NCI-H1092 treated with DMSO at 0.1 percent for 48 hours (cell line): ENCODE measurements around the gene U2AF2.

Experiments
- DNase-seq: peaks from one replicate; lab custom pipeline; 2025; lab: John Stamatoyannopoulos, UW

U2AF2 gene

DNA sequence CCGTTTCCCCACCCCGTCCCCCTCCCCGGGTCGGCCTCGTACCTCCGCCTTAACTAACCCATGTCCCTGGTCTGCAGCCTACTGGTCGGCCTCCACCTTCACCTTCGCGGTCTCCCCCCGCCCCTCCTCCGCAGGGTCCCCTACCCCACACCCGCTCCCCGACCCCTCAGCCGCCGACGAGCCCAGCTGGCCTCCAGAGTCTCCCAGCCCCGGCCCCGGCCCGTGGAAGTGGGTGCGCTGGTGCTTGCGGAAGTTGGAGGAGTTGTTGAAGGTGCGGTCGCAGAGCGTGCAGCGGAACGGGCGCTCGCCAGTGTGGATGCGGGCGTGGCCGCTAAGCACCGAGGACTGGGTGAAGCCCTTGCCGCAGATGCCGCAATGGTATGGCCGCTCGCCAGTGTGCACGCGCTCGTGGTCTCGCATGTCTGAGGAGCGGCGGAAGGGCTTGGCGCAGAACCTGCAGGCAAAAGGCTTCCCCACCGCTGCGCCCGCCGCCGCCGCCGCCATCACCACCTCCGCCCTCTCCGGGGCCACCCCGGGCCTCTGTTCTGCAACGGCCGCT, 33.1 kb upstream of the U2AF2 start:
- DNase-seq: no peak

DNA sequence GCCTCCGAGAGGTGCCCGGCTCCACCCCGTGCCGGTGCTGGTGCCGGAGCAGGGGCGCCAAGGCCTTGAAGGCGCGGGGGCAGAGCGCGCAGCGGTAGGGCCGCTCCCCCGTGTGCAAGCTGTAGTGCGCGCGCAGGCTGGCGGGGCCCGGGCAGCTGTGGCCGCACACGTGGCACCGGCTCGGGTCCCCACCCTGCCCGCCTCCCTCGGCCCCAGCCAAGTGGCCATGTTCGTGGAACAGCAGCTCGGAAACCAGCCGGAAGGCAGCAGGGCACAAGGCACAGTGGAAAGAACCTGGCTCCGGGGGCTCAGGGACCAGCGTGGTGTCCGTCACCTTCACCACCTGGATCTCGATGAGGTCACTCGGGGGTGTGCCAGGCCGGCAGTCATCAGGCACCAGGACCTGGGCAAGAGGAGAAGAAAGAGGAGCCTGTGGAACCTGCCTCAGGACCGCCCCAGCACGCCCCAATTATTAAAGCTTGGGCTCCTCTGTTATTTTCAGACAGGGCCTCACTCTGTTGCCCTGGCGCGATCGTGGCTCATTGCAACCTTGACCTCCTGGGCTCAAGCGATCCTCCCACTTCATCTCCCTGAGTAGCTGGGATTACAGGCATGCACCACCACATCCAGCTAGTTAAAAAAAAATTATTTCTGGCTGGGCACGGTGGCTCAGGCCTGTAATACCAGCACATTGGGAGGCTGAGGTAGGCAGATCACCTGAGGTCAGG, 32.4 kb upstream of the U2AF2 start:
- no peak for DNase-seq

DNA sequence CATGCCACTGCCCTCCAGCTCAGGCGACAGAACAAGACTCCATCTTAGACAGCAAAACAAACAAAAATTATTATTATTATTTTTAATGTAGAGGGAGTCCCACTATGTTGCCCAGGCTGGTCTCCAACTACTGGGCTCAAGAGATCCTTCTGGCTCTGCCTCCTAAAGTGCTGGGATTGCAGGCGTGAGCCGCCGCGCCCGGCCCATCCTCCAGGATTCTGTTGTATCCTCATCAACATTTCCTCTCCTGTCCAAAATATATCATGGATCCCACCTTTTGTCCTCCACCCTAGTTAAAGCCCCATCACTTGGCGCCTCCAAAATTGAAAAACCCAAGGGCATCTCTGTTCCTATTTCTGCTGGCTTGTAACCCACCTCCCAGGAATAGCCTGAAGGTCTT, 31.7 kb upstream of the U2AF2 start:
- DNase-seq: no peak

DNA sequence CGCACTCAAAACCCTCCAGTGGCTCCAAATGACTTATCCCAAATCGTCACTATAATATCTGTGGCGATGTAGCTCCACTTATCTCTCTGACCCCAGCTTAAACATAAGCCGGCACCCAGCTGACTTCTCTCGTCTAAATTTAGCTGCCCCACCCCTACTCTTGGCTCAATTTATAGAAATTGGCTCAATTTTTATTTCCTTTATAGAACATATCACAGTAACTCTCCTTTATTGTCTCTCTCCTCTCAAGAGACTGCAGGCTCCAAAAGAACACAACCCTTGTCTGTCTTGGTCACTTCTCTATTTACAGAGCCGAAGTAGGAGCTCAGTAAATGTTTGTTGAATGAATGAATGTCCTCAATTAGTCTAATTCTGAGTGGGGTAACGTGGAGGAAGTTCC, 31.3 kb upstream of the U2AF2 start:
- DNase-seq: no peak

DNA sequence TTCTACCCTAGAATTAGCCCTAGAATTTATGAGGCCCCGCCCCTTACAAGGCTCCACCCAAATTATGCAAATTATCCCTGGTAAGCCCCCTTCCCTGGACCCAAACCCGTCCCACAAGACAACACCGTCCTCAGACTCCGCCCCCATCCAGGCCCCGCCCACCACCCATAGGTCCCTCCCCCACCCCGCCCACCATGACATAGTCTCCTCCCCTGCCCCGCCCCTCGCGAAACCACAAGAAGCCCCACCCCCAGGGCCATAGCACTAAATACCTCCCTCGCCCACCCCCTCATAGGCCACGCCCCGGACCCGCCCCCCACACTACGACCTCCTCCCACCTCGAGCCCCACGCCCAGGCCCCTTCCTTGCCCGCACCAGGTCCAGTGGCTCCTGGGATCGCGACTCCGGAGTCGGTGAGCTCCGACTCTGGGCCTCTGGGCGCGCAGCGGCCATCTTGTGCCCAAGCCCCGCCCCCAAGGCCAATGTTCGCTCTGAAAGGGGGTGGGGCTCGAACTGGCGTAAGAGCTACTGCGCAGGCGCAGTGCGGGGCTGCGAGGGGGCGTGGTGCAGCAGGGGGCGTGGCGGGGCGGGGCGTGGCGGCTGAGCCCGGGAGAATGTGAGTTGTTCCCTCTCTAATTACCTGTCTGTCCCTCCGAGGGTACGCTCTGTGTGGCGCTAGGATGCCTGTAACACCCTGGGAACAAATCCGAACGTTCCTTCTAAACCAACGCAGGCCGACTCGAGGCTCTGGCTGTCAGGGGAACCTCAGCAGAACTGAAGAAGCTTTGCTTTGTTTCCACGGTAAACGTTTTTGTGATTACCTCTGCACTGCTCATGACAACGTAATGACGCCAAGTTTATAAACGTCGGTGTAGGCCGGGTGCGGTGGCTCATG, 30.5 kb upstream of the U2AF2 start, which contains the start of gene ZNF784:
TSS of gene ZNF784 (minus strand) at position 458 of the 895 bp plus-strand sequence. CDS start at position 453, 5 bp downstream.
- DNase-seq: peak; percentile 89

DNA sequence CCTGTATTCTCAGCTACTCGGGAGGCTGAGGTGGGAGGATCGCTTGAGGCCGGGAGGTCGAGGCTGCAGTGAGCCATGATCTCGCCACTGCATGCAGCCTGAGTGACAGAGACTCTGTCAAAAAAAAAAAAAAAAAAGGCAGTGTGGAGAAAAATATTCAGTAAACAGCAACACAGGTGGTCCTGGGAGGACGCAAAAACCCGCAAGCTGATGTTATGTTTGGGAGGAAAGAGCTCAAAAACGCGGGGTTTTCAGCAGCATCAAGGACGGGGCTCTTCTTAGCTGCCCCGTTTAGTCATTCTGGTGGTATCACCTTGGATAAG, 29.9 kb upstream of the U2AF2 start:
- no peak for DNase-seq

DNA sequence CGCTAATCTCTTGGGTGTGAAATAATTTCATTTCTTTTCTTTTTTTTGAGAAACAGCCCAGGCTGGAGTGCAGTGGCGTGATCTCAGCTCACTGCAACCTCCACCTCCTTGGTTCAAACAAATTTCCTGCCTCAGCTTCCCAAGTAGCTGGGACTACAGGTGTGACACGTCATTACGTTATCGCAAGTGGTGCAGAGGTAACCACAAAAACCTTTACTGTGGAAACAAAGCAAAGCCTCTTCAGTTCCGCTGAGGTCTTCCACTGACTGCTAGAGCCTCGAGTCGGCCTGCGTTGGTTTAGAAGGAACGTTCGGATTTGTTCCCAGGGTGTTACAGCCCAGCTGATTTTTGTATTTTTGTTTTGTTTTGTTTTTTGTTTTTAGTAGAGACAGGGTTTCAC, 28.5 kb upstream of the U2AF2 start:
- no peak for DNase-seq

DNA sequence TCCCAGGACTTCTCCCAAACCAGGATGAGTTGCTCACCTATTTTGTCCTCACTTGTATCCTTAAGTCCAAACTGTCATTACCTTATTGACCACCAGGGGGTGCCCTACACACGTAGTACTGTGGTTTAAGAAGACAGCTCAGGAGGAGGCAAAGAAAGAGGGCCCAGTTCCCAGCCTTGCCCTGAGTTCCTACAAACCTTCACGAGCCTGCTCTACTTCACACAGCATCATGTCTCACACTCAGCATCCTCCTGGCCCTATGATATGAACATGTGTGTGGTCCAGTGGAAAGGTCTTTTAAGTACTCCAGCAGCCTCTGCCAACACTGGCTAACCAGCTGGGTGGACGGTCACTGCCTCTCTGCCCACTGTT, 22.4 kb upstream of the U2AF2 start:
- DNase-seq: peak; percentile 81

DNA sequence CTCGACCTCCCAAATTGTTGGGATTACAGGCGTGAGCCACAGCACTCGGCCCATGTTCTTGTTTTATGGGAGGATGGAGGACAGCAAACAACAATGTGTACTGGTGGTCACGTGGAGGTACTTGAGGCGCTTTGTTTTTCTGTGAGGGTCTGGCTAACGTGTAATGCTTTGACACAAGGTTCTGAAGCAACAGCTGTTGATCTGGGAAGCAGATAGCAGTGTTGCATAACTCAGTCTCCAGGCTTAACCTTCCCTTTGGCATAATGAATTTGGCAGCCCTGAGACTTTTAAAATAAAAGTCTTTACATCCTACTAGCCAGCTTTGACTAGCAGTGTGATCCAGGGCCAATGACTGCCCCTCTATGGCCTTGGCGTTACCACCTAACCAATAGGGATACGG, 21.0 kb upstream of the U2AF2 start:
- DNase-seq: no peak

DNA sequence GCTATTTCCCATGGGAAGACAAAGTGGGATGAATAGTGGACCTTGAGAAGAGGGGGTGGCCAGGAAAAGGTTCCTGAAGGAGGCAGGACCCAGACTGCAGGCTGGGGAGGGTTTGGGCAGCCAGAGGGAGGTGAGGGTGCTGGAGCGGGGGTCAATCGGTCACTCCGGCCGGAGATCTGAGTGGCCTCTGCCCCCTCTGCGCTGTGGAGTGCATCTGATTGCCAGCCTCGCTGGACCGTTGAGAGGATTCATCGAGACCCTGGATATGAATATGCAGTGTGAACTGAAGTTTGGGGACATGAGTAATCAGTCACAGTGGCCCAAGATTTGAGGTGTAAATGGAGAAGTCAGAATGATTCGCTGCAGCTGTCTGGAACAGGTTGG, 19.5 kb upstream of the U2AF2 start:
- DNase-seq: no peak

DNA sequence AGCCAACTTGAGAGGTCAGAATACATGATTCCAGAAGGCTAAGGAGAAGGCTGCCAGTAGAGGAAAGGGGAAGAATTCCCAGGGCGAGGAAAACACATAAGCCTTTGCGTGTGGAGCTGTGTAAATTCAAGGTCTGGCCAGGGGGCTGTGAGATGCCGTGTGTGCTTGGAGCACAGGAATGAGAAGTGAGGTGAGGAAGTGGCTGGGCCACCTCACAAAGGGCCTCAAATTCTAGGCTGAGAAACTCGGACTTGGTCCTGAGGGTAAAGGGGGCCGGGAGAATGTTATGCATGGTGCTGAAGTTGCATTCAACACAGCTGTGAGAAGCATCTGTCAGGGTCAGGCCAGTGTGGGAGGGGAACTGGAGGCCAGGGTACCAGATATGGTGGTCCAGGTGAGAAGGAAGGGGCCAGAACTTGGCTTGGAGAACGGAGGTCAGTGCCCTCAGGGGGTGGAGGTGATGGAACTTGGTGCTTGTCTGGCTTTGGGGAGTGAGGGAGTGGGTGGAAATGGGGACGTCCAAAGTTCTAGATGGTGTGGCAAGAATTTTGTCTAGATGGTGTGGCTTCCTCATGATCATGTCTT, 18.9 kb upstream of the U2AF2 start:
- DNase-seq: no peak

DNA sequence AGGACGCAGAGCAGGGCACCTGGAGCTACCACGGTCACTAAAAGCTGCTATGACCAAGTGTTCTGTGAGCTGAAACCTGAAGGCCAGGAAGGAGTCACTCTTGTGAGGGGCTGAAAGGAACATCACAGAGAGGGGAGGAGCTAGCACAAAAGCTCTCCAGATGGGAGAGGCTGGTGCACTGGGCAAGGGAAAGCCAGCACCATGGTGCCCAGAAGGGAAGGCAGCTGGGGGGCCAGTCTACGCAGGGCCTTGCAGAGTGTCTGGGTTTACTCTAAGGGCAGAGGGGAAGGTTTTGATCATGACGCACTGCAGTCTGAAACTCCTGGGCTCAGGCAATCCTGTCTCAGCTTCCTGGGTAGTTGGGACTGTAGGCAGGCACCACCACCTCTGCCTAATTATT, 18.1 kb upstream of the U2AF2 start:
- no peak for DNase-seq

DNA sequence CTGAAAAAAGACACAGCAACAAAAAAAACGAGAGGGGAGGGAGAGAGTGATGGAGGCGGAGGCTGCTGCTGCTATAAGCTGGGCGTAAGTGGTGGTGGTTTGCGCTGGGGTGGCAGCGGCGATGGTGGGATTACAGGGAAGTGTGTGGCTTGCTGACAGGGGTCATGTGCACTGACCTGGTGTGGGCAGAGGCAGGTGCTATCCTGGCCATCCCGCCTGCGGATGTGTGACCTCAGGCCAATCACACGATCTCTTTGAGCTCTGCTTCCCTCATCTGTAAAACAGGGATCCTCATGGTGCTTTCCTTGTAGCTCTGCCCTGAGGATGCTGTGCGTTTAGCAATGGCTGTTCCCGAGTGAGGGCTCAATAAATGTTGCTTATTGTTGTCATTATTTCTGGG, 17.3 kb upstream of the U2AF2 start:
- DNase-seq: no peak

DNA sequence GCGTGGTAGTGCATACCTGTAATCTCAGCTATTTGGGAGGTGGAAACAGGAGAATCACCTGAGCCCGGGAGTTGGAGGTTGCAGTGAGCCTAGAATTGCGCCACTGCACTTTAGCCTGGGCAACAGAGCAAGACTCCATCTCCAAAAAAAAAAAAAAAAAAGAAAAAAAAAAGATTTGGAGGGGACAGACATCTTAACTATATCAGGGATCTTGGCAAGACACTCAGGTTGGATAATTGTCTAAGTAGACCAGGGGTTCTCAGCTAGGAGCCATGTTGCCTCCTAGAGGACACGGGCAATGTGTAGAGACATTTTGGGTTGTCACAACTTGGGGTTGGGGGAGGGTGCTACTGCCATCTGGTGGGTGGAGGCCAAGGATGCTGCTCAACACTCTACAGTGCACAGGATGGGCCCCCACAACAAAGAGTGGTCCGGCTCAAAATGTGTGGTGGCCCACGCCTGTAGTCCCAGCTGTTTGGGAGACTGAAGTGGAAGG, 15.9 kb upstream of the U2AF2 start:
- DNase-seq: no peak

DNA sequence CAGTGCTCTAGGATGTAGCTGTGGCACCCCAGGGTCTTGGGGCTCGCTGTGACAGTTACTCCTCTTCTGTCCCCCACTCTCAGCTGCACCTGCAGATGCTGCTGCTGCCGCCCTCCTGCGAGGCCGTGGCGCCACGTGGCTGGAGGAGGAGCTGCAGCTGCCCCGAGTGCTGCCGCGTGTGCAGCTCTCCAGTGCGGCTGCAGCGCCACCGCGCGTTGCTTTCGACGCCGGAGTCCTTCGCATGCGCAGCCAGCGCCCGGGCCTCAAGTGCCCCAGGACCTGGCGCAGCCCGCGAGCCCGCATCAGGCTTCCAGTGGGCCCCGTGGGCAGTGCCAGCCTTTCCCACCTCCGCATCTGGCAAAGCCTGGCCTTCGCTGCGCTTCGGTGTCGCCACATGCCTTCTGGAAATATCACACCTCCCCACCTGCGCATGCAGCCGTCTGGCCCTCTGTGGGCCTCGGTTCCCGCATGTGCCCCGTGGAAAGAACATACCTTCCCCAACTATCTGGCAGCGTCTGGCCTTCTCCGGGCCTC, 14.7 kb upstream of the U2AF2 start:
- peak; percentile 42 for DNase-seq

DNA sequence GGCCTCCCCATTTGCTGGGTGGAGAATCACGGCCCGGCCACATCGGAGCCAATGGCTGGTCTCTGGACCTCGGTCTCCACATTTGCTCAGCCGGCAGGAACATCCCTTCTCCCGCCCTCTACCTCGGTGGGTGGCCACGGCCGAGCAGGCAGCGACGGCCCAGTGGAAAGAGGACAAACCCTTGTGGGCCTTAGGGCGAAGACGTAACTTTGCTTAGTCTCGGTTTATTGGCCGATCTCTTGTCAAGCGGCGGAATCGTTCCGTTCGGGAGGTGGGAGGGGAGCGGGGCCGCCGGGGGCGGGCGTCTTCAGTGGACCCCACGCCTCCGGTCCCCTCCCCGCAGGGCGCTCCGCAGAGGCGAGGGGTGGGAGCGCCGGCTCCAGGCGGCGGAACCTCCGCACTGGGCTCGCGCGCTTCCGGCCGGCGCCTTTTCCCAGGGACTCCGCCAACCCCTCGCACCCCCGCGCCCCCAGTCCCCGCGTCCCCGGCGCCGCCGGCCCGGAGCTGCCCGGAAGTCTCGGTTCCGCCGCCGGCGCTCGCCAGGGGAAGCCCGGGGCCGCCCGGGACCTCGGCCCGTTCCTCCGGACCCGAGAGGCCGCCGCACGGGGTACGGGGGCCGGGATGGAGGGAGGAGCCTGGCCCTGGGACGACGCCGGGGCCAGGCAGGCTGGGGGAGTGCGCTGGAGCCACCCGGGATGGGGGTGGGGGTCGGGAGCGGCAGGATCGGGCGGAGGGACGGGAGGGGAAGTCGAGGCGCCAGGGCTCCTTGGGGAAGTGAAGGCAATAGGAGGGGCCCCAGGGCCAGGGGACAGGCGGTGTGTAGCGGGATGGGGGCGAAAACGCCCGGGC, 14.0 kb upstream of the U2AF2 start, which contains the start of gene ZNF580:
TSS of gene ZNF580 (plus strand) at position 426 of the 849 bp plus-strand sequence. CDS start 1,507 bp downstream, outside the sequence.
- DNase-seq: peak; percentile 55

DNA sequence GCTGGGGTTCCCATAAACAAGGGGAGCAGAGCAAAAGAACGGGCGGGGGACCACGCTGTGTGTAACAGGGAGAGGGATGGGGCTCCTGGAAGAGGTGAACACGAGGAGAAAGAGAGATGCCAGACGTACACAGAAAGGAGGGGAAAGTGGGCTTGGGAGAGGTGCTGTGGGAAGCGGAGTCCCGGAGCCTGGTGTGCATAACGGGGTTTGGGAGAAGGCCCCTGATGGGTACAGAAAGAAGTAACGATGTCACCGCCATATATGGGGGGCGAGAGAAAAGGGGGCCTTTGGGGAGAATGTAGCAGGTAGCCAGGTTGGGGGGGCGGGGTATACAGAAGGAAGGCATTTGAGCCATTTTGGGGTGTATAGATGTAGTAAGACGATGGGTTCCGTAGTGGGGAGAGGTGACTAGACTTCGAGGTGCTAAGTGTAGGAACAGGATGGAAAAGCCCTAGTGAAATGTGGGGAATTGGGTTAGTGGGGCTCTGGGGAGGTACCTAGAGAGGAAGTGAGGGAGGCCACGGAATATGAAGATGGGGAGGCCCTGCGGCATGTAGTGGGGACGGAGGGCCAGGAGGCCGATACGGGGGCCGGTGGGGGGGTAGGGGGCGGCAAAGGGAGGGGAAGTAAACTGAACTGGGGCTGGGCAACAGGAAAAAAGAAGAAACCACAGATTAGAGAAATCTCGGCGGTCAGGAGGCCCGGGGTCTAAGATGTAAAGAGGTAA, 13.2 kb upstream of the U2AF2 start:
- DNase-seq: no peak

DNA sequence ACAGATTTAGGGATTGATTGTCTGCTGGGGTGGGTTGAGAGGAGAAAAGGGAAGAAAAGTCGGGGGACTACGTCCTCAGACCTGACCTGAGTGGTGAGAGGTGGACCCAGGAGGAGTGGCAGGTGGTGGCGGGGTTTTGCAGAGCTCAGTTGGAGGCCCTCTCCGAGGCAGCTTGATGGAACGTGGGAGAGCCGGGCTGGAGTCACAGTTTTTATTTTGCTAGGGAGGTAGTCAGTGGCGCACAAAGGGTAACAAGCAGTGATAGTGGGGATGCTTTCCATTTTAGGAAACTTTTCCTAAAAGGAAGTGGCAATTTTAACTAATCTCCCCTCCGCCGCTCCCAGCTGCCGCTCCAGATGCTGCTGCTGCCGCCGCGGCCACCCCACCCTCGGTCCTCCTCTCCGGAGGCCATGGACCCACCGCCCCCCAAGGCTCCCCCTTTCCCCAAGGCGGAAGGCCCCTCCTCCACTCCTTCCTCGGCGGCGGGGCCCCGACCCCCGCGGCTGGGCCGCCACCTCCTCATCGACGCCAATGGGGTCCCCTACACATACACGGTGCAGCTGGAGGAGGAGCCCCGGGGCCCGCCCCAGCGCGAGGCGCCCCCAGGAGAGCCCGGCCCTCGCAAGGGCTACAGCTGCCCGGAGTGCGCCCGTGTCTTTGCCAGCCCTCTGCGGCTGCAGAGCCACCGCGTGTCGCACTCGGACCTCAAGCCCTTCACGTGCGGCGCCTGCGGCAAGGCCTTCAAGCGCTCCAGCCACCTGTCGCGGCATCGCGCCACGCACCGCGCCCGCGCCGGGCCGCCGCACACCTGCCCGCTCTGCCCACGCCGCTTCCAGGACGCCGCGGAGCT, 12.5 kb upstream of the U2AF2 start:
- DNase-seq: no peak

DNA sequence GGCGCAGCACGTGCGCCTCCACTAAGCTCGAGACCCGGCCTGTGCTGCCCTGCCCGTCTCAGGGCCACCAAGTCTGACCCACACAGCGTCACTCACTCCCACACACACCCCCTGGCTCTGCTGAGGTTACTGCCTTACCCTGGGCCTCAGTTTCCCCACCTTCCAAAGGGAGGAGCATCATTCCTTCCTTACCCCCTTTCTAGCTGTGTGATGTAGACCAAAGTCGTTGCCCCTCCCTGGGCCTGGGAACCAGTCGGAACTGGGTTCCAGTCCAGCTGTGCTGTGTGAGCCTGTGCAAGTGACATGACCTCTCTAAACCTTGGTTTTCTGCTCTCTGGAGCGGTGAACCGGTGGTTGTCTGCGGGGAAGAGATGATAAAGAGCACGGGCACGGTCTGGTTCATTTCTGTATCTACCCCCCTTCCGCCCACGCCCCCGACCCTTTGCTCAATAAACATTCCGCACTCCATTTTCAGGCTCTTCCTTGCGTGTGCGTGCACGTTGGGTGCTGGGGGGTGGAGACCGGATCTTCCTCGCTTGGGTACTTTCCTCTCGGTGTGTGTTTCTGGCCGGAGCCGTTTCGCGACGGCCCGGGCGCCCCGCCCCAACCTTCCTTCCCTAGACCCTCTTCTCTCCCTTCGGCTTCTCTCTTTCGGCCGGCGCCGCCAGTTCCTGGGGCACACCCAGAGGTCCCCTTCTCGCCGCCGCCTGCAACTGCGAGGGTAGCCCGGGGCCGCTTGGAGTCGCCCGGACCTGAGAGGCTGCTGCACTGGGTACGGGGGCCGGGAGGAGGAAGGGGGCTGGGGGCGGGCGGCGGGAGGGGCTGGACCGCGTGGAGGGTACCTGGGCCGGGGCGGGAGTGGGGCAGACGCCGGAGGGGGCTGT, 11.6 kb upstream of the U2AF2 start, which contains the start of gene ZNF581:
TSS of gene ZNF581 (plus strand) at position 647 of the 884 bp plus-strand sequence. CDS start 923 bp downstream, outside the sequence.
- peak; percentile 52 for DNase-seq
